NCI-H2081 (cell line): ENCODE data around the gene DAAM2.

Source experiments
- DNase-seq, 2 experiments: peaks; one replicate each; lab custom pipeline; 2025; lab: John Stamatoyannopoulos, UW

DAAM2 gene

GRCh38 chr6:39791850-39792539 lies at the start of gene DAAM2:
DAAM2 (plus strand) TSS chr6:39792376; CDS start chr6:39856303, 63,927 bp downstream.
- DNase-seq, result peak in 1 of 2 experiments; percentile 16

- no peak for DNase-seq
Measured at GRCh38 chr6:39746795-39747194, 45.4 kb upstream of the DAAM2 start.

- no peak for DNase-seq
Measured at GRCh38 chr6:39752835-39753724, 39.1 kb upstream of the DAAM2 start.

- DNase-seq, result no peak
Measured at GRCh38 chr6:39753725-39754045, 38.5 kb upstream of the DAAM2 start.

GRCh38 chr6:39754514-39755115 lies 37.6 kb upstream of the DAAM2 start:
- no peak for DNase-seq

GRCh38 chr6:39755231-39755630 lies 36.9 kb upstream of the DAAM2 start:
- DNase-seq, result no peak

GRCh38 chr6:39756582-39756981 lies 35.6 kb upstream of the DAAM2 start:
- DNase-seq, result no peak

GRCh38 chr6:39758905-39759605 lies 33.1 kb upstream of the DAAM2 start:
- no peak for DNase-seq

GRCh38 chr6:39760226-39760952 lies 31.8 kb upstream of the DAAM2 start:
- DNase-seq, result no peak

- DNase-seq, result no peak
Measured at GRCh38 chr6:39765508-39766065, 26.6 kb upstream of the DAAM2 start.

GRCh38 chr6:39769012-39769411 lies 23.2 kb upstream of the DAAM2 start:
- no peak for DNase-seq

GRCh38 chr6:39770446-39770845 lies 21.7 kb upstream of the DAAM2 start:
- DNase-seq, result no peak

- DNase-seq, result no peak
Measured at GRCh38 chr6:39772559-39773273, 19.5 kb upstream of the DAAM2 start.

GRCh38 chr6:39773782-39774181 lies 18.4 kb upstream of the DAAM2 start:
- DNase-seq, result no peak

GRCh38 chr6:39776581-39776980 lies 15.6 kb upstream of the DAAM2 start:
- DNase-seq, result no peak

- DNase-seq, result peak in 1 of 2 experiments; percentile 1
Measured at GRCh38 chr6:39777218-39777617, 15.0 kb upstream of the DAAM2 start.

- no peak for DNase-seq
Measured at GRCh38 chr6:39777661-39778060, 14.5 kb upstream of the DAAM2 start.

GRCh38 chr6:39778581-39779255 lies 13.5 kb upstream of the DAAM2 start:
- no peak for DNase-seq

- DNase-seq, result no peak
Measured at GRCh38 chr6:39785281-39785680, 6.9 kb upstream of the DAAM2 start.

- DNase-seq, result no peak
Measured at GRCh38 chr6:39786649-39787048, 5.5 kb upstream of the DAAM2 start.
